Mucosa of descending colon (tissue), 3 donors: Measurements from ENCODE around the gene HUNK. TPM values are rescaled to one million over a fixed set of nuclear protein-coding genes. Genes with fewer than 3 reads are reported as not detected.

Experiments used
- ATAC-seq: fragments of 200-7000 bp; cut with Tn5 transposase; one replicate; pipeline ENCODE4 v1.9.1; 2020; ENCODE audit warnings: mild to moderate bottlenecking, moderate library complexity
- DNase-seq, 3 donors: peaks; one replicate each; pipeline ENCODE4 v3.0.0-alpha.2; 2020
- H3K36me3 ChIP-seq: fragments of 200-600 bp; one replicate; pipeline ENCODE4 v1.8.0; 2021; ENCODE audit warnings: low read depth, mild to moderate bottlenecking
- H3K4me1 ChIP-seq: fragments of 200-600 bp; one replicate; pipeline ENCODE4 v1.8.0; 2021; ENCODE audit warnings: low read depth, mild to moderate bottlenecking
- H3K4me3 ChIP-seq: fragments of 200-600 bp; one replicate; pipeline ENCODE4 v1.8.0; 2021; ENCODE audit warnings: mild to moderate bottlenecking
- H3K9me3 ChIP-seq: fragments of 200-600 bp; one replicate; pipeline ENCODE4 v1.8.0; 2021; ENCODE audit warnings: mild to moderate bottlenecking
- CTCF ChIP-seq: fragments of 200-600 bp; IDR thresholded peaks from one replicate; pipeline ENCODE4 v1.8.0; 2022; ENCODE audit warnings: antibody characterized with exemption, mild to moderate bottlenecking
- intact Hi-C, 2 donors: fragments of 100-400 bp; cut with DNase I in 1 of 2; cut with micrococcal nuclease in 1 of 2; formaldehyde crosslinking; loops; one replicate each; pipeline versions ENCODE4 v1.11.0 to v1.11.1; 2022; cut with DNase I, micrococcal nuclease
- total RNA-seq, 3 donors: library from RNA; stranded (reverse); fragmentation: NEBNext Ultra II Directional in 2 of 3; extraction: Animal tissue kit (Norgen Biotek cat#: 25700) in 2 of 3; gene quantifications; one replicate each; pipeline versions ENCODE4 v1.2.1 to v1.2.4, GENCODE V29; 2021 to 2023
- donor health status: DM: no; HTN: no; CAD: no; lungs with moderate emphysema.
- donor health status: DM: no; HTN: no; CAD: no.
- donor health status: DM: no; HTN: yes; CAD: no.

Gene HUNK
- total RNA-seq, 3 donors from 2014 or later = 3.8 to 12.3 (median 11.0) TPM

- H3K36me3 ChIP-seq = no peaks in the 10 kb centered on the region
- TF ChIP-seq CTCF = no peak
- ATAC-seq (no peak), DNase-seq (no peak)
- intact Hi-C loops = no loop called here
- H3K4me3 ChIP-seq = no peak overlapping the region
- H3K4me1 ChIP-seq = no peaks in the 10 kb centered on the region
- H3K9me3 ChIP-seq = no peaks in the 10 kb centered on the region
Observed at GRCh38 chr21:31983120-31983519, 110.3 kb downstream of the HUNK start.

GRCh38 chr21:31983554-31983953 is 110.7 kb downstream of the HUNK start:
- no peaks in the 10 kb centered on the region for H3K36me3 ChIP-seq
- TF ChIP-seq CTCF = no peak
- intact Hi-C loops = no loop called here
- H3K4me3 ChIP-seq = no peak overlapping the region
- H3K4me1 ChIP-seq = no peaks in the 10 kb centered on the region
- DNase-seq (no peak), ATAC-seq (no peak)
- H3K9me3 ChIP-seq = no peaks in the 10 kb centered on the region

- Histone ChIP-seq H3K36me3 (no peaks in the 10 kb centered on the region), H3K4me1 (no peaks in the 10 kb centered on the region), H3K9me3 (no peaks in the 10 kb centered on the region), H3K4me3 (no peak overlapping the region)
- intact Hi-C loops = no loop called here
- DNase-seq (no peak), ATAC-seq (no peak)
- no peak for TF ChIP-seq CTCF
Observed at GRCh38 chr21:31985398-31985797, 112.6 kb downstream of the HUNK start.

- DNase-seq (no peak), ATAC-seq (no peak)
- Histone ChIP-seq H3K4me3 (no peak overlapping the region), H3K9me3 (no peaks in the 10 kb centered on the region), H3K4me1 (no peaks in the 10 kb centered on the region), H3K36me3 (no peaks in the 10 kb centered on the region)
- intact Hi-C loops = no loop called here
- TF ChIP-seq CTCF = no peak
Observed at GRCh38 chr21:31986035-31986856, 113.4 kb downstream of the HUNK start.

- intact Hi-C loops = no loop called here
- DNase-seq = peak; percentile 59 to 70 (median 66)
- no peaks in the 10 kb centered on the region for H3K9me3 ChIP-seq
- peak; percentile 94 for ATAC-seq
- no peaks in the 10 kb centered on the region for H3K4me1 ChIP-seq
- H3K4me3 ChIP-seq = no peak overlapping the region
- H3K36me3 ChIP-seq = no peaks in the 10 kb centered on the region
- TF ChIP-seq CTCF = no peak
Observed at GRCh38 chr21:31987696-31988095, 114.9 kb downstream of the HUNK start.
